Vagina (tissue), 2 donors: ENCODE data around the gene MDM1. TPM values are rescaled to one million over a fixed set of nuclear protein-coding genes. Genes with fewer than 3 reads are reported as not detected.

Source experiments
- DNase-seq, 2 donors: peaks; one replicate each; pipeline ENCODE4 v3.0.0-alpha.2; 2017; ENCODE audit errors: extremely low spot score in 2 of 2
- H3K27ac ChIP-seq: fragments of 200-600 bp; sonication (generic); one replicate; pipeline ENCODE4 v1.5.1; 2019
- H3K27me3 ChIP-seq: fragments of 200-600 bp; sonication (generic); one replicate; pipeline ENCODE4 v1.5.1; 2019
- H3K36me3 ChIP-seq, 2 donors: fragments of 200-600 bp; sonication (generic); one replicate each; pipeline ENCODE4 v1.5.1; 2017 to 2019
- H3K4me1 ChIP-seq: fragments of 200-600 bp; sonication (generic); one replicate; pipeline ENCODE4 v1.5.1; 2019
- H3K4me3 ChIP-seq, 2 donors: fragments of 200-600 bp; sonication (generic); 1 replicate in 1 of 2; 2 replicates in 1 of 2; pipeline ENCODE4 v1.5.1; 2016 to 2019
- H3K9me3 ChIP-seq: fragments of 200-600 bp; sonication (generic); one replicate; pipeline ENCODE4 v1.5.1; 2019
- CTCF ChIP-seq, 3 experiments: fragments of 450-650 bp in 2 of 3; fragments of 200-600 bp in 1 of 3; sonication (generic) in 1 of 3; IDR thresholded peaks; one replicate each; pipeline ENCODE4 v1.5.1; 2017 to 2019; ENCODE audit warnings: antibody characterized with exemption in 3 of 3, mild to moderate bottlenecking in 2 of 3, moderate library complexity in 2 of 3
- POLR2A ChIP-seq, 2 donors: fragments of 450-650 bp; IDR thresholded peaks; one replicate each; pipeline ENCODE4 v1.6.1; 2017; ENCODE audit warnings: antibody characterized with exemption in 2 of 2, mild to moderate bottlenecking in 2 of 2, moderate library complexity in 2 of 2
- POLR2AphosphoS5 ChIP-seq, 2 donors: sonication (generic); formaldehyde crosslinking; IDR thresholded peaks; one replicate each; pipeline ENCODE4 v1.9.0; 2017; ENCODE audit warnings: antibody characterized with exemption in 2 of 2, mild to moderate bottlenecking in 2 of 2, low read depth in 1 of 2; ENCODE audit not compliant: insufficient read depth in 1 of 2
- intact Hi-C: fragments of 100-400 bp; cut with DNase I; formaldehyde crosslinking; loops from one replicate; pipeline ENCODE4 v1.15.1; 2023
- total RNA-seq: library from RNA; depleted of rRNA; stranded (reverse); fragments of >200 nt; gene quantifications from one replicate; pipeline ENCODE4 v1.2.3, GENCODE V29; 2016

The MDM1 gene
- total RNA-seq, 1 donor from 2014 or later, result 30.0 TPM

DNA sequence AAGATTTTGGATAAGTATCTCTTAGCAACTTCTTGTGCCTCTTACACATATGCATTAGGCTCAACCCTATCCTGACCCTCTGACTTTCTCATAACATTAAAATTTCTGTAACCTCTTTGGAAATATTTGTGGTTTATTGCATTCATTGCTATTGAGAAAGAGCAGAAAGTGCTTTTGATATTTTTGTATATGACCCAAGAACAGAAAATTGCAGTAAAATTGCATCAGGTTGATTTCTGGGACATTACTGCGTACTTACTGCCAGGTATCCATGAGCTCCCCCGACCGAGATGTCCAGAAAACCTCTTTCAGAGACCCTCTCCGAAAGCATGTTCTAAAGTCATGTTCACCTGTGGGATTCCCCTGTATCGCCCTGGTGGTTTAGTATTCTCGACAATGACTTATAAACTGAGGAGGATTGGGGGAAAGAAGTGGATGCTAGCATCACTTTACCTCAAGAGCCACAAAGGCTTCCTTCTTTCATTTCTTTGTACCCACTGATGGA is 64.2 kb downstream of the MDM1 start:
- H3K27me3 ChIP-seq, result no peaks in the 10 kb centered on the region
- intact Hi-C loops, result no loop called here
- H3K4me3 ChIP-seq, result no peak overlapping the region
- no peak for DNase-seq
- no peaks in the 10 kb centered on the region for H3K36me3 ChIP-seq
- H3K27ac ChIP-seq, result no peak overlapping the region
- TF ChIP-seq POLR2AphosphoS5 (IDR thresholded peaks at IDR 0.05; ENCODE audit: insufficient read depth in 1 of 2, low read depth in 1 of 2) (no peak), POLR2A (IDR thresholded peaks at IDR 0.05) (no peak), CTCF (IDR thresholded peaks at IDR 0.05) (no peak)
- no peaks in the 10 kb centered on the region for H3K4me1 ChIP-seq
- no peaks in the 10 kb centered on the region for H3K9me3 ChIP-seq

GRCh38 chr12:68264857-68265256 is 67.3 kb downstream of the MDM1 start:
- no peaks in the 10 kb centered on the region for H3K36me3 ChIP-seq
- no peaks in the 10 kb centered on the region for H3K4me1 ChIP-seq
- H3K27me3 ChIP-seq, result no peaks in the 10 kb centered on the region
- no peak overlapping the region for H3K27ac ChIP-seq
- H3K9me3 ChIP-seq, result no peaks in the 10 kb centered on the region
- no peak for DNase-seq
- intact Hi-C loops, result no loop called here
- TF ChIP-seq POLR2A (IDR thresholded peaks at IDR 0.05), result no peak
- no peak for TF ChIP-seq CTCF (IDR thresholded peaks at IDR 0.05)
- TF ChIP-seq POLR2AphosphoS5 (IDR thresholded peaks at IDR 0.05; ENCODE audit: insufficient read depth in 1 of 2, low read depth in 1 of 2), result no peak
- H3K4me3 ChIP-seq, result no peak overlapping the region

DNA sequence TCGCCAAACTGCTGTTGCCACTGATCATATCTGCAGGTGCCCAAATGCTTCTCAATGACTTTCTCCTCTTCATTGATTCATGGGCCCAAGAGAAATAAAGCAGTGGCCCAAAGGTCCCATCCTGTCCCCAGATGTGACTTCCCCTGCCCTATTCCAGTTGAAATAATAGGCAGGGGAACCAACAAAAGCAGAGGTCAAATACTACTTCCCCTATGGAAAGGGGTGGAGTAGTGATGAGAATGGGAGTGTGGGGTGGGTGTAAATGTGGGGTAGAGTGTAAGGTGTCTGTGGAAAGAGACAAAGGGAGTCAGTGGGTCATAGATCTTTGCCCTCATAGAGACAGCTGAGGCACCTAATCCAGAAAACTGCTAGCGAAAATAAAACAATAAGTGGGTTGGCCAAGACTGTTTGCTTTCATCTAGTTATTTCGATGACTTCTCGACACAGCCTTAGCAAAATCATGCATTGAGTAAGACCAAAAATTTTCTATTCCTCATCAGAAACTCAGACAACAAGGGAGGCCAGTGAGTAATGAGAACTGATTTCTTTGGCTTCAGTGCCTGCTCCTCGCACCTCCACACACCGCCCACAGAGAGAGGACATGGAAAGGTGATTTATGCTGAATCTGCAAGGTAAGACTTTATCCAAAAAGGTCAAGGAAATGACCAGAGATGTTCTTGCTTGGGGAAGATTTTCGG is 67.9 kb downstream of the MDM1 start:
- DNase-seq, result no peak
- Histone ChIP-seq H3K27me3 (no peaks in the 10 kb centered on the region), H3K36me3 (no peaks in the 10 kb centered on the region), H3K27ac (no peak overlapping the region), H3K9me3 (no peaks in the 10 kb centered on the region), H3K4me3 (no peak overlapping the region), H3K4me1 (no peaks in the 10 kb centered on the region)
- intact Hi-C loops, result no loop called here
- no peak for TF ChIP-seq POLR2AphosphoS5 (IDR thresholded peaks at IDR 0.05; ENCODE audit: insufficient read depth in 1 of 2, low read depth in 1 of 2)
- no peak for TF ChIP-seq POLR2A (IDR thresholded peaks at IDR 0.05)
- TF ChIP-seq CTCF (IDR thresholded peaks at IDR 0.05), result no peak

DNA sequence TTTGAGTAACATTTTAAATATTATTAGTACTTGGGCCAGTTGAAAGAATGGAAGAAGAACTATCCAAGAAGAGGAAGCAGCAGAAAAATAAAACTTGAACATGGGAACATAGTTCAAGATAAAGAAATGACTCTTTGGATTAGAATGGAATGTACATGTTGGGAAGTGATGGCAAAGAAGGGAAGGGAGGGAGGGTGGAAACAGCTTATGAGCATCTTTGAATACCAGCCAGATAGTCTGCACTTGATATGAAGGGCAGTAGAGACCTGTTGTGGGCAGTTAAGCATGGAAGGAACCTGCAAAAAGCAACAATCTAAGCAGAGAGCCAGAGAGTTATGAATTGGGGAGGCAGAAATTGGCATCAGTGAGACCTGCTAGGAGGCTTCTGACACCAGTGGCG is 68.8 kb downstream of the MDM1 start:
- no peak overlapping the region for H3K4me3 ChIP-seq
- H3K9me3 ChIP-seq, result no peaks in the 10 kb centered on the region
- TF ChIP-seq CTCF (IDR thresholded peaks at IDR 0.05) (no peak), POLR2A (IDR thresholded peaks at IDR 0.05) (no peak), POLR2AphosphoS5 (IDR thresholded peaks at IDR 0.05; ENCODE audit: insufficient read depth in 1 of 2, low read depth in 1 of 2) (no peak)
- DNase-seq, result no peak
- H3K27ac ChIP-seq, result no peak overlapping the region
- no peaks in the 10 kb centered on the region for H3K36me3 ChIP-seq
- intact Hi-C loops, result no loop called here
- H3K27me3 ChIP-seq, result no peaks in the 10 kb centered on the region
- no peaks in the 10 kb centered on the region for H3K4me1 ChIP-seq

DNA sequence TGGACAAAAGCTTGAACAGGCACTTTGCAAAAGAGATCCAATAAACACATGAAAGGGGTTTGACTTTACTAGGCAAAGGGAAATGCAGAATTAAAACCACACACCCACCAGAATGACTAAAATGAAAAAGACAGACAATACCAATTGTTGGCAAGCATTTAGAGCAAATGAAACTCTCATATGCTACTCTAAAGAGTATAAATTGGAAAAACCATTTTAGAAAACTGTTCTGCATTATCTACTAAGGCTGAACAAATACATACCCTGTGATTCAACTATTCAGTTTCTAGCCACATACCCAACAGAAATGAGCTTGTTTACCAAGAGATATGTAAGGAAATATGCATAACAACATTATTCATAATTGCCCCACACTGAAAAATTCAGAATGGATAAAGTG is 70.3 kb downstream of the MDM1 start:
- intact Hi-C loops, result no loop called here
- Histone ChIP-seq H3K27me3 (no peaks in the 10 kb centered on the region), H3K9me3 (no peaks in the 10 kb centered on the region), H3K4me3 (no peak overlapping the region), H3K4me1 (no peaks in the 10 kb centered on the region), H3K36me3 (no peaks in the 10 kb centered on the region), H3K27ac (no peak overlapping the region)
- DNase-seq, result no peak
- TF ChIP-seq CTCF (IDR thresholded peaks at IDR 0.05), result no peak
- no peak for TF ChIP-seq POLR2AphosphoS5 (IDR thresholded peaks at IDR 0.05; ENCODE audit: insufficient read depth in 1 of 2, low read depth in 1 of 2)
- TF ChIP-seq POLR2A (IDR thresholded peaks at IDR 0.05), result no peak
